Calu3 (cell line): ENCODE data around the gene NPS. TPM values are rescaled to one million over a fixed set of nuclear protein-coding genes. Genes with fewer than 3 reads are reported as not detected.

Source experiments
- BruUV-seq: library from RNA; stranded (reverse); fragments of 400-500 nt; replicated peaks from 2 replicates; lab custom pipeline; 2021; lab: Mats Ljungman, UMichigan
- CTCF ChIA-PET: fragments of 300-600 bp; sonication (Branson Sonifier 250); formaldehyde crosslinking; loops from one replicate; lab custom pipeline; 2022; ENCODE audit warnings: antibody characterized with exemption; lab: Charles Lee
- DNase-seq: peaks from one replicate; pipeline ENCODE4 v3.0.0; 2022
- H3K27ac Mint-ChIP-seq: one replicate; pipeline ENCODE4 v1.8.0; 2022; ENCODE audit warnings: mixed read lengths; ENCODE audit not compliant: unreplicated experiment
- H3K27me3 Mint-ChIP-seq: one replicate; pipeline ENCODE4 v1.8.0; 2022; ENCODE audit warnings: mixed read lengths; ENCODE audit not compliant: unreplicated experiment
- H3K36me3 Mint-ChIP-seq: one replicate; pipeline ENCODE4 v1.8.0; 2022; ENCODE audit warnings: mild to moderate bottlenecking, moderate library complexity, mixed read lengths; ENCODE audit not compliant: insufficient read depth, unreplicated experiment
- H3K4me1 Mint-ChIP-seq: one replicate; pipeline ENCODE4 v1.8.0; 2022; ENCODE audit warnings: mild to moderate bottlenecking, low read depth, mixed read lengths; ENCODE audit not compliant: unreplicated experiment
- H3K4me3 Mint-ChIP-seq: one replicate; pipeline ENCODE4 v1.8.0; 2022; ENCODE audit warnings: mild to moderate bottlenecking, low read depth, moderate library complexity, mixed read lengths; ENCODE audit not compliant: unreplicated experiment
- H3K9me3 Mint-ChIP-seq: one replicate; pipeline ENCODE4 v1.8.0; 2022; ENCODE audit warnings: low read depth, mixed read lengths; ENCODE audit not compliant: unreplicated experiment
- intact Hi-C: fragments of 100-400 bp; cut with micrococcal nuclease; formaldehyde crosslinking; loops from one replicate; pipeline ENCODE4 v1.10.0; 2022; ENCODE audit not compliant: unreplicated experiment
- total RNA-seq: library from RNA; stranded (reverse); gene quantifications from 2 replicates; pipeline ENCODE4 v1.2.3, GENCODE V29; 2022
- TF ChIP-seq, protein P1 (sequence below): fragments of 200-600 bp; IDR thresholded peaks from one replicate; pipeline ENCODE4 v1.8.0; 2022; ENCODE audit warnings: antibody characterized with exemption; ENCODE audit not compliant: unreplicated experiment

Gene NPS
- total RNA-seq, 1 experiment from 2014 or later, result not detected

DNA sequence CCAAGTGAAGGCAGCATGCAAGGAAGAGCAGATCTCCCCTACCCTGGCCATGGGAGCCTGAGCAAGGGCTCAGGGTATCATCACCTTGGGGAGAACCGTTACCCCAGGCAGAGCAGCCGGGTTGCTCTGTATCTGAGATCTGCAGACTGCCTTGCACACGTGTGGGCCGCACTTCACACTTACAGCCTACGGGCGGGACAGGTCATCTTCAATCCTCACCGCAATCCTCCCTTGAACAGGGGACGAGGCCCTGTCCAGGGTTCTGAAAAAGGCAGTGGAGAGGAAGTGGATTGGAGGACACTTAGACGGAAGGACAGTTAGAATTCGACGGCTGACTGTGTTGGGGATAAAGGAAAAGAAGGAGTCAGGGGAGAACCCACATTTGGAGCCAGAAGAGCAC, 51.4 kb downstream of the NPS start:
- CTCF ChIA-PET, result no interaction called here
- no peak overlapping the region for H3K4me3 Mint-ChIP-seq
- H3K36me3 Mint-ChIP-seq, result no peaks in the 10 kb centered on the region
- no peak overlapping the region for H3K27ac Mint-ChIP-seq
- no peaks in the 10 kb centered on the region for H3K4me1 Mint-ChIP-seq
- H3K27me3 Mint-ChIP-seq, result peaks cover 22% of the 10 kb centered on the region
- DNase-seq, result no peak
- H3K9me3 Mint-ChIP-seq, result no peaks in the 10 kb centered on the region
- no TSS peak for BruUV-seq
- intact Hi-C loops, result no loop called here
- TF ChIP-seq, protein P1, sequence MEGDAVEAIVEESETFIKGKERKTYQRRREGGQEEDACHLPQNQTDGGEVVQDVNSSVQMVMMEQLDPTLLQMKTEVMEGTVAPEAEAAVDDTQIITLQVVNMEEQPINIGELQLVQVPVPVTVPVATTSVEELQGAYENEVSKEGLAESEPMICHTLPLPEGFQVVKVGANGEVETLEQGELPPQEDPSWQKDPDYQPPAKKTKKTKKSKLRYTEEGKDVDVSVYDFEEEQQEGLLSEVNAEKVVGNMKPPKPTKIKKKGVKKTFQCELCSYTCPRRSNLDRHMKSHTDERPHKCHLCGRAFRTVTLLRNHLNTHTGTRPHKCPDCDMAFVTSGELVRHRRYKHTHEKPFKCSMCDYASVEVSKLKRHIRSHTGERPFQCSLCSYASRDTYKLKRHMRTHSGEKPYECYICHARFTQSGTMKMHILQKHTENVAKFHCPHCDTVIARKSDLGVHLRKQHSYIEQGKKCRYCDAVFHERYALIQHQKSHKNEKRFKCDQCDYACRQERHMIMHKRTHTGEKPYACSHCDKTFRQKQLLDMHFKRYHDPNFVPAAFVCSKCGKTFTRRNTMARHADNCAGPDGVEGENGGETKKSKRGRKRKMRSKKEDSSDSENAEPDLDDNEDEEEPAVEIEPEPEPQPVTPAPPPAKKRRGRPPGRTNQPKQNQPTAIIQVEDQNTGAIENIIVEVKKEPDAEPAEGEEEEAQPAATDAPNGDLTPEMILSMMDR, result no peak

Other genes with a start within 250 kb of the NPS start
- gene FOXI2, start 187.9 kb downstream of the NPS start, total RNA-seq, result not detected in 2 replicates